A673 (cell line): ENCODE measurements around the gene GAB2. TPM values are rescaled to one million over a fixed set of nuclear protein-coding genes. Genes with fewer than 3 reads are reported as not detected.

ENCODE experiments used
- BruUV-seq: library from RNA; stranded (reverse); fragments of 400-500 nt; replicated peaks from 2 replicates; lab custom pipeline; 2021; lab: Mats Ljungman, UMichigan
- CTCF ChIA-PET: fragments of 300-600 bp; sonication (Branson Sonifier 250); formaldehyde crosslinking; loops from one replicate; lab custom pipeline; 2022; ENCODE audit warnings: antibody characterized with exemption; lab: Charles Lee
- POLR2A ChIA-PET: fragments of 300-600 bp; sonication (Branson Sonifier 250); formaldehyde crosslinking; loops from one replicate; lab custom pipeline; 2022; ENCODE audit warnings: antibody characterized with exemption; ENCODE audit not compliant: low non-redundant PET; lab: Charles Lee
- DNase-seq: peaks from one replicate; pipeline ENCODE4 v3.0.0-alpha.2; 2015; ENCODE audit warnings: low spot score
- H3K27ac ChIP-seq: fragments of 200-600 bp; sonication (generic); 2 replicates; pipeline ENCODE4 v1.5.1; 2016; ENCODE audit warnings: mixed run types, low read depth, mild to moderate bottlenecking, mixed read lengths, antibody characterized with exemption, low read length; ENCODE audit not compliant: poor library complexity, severe bottlenecking
- H3K27me3 ChIP-seq: fragments of 200-600 bp; sonication (generic); replicated peaks from 2 replicates; pipeline ENCODE4 v1.6.1; 2017; ENCODE audit warnings: mixed run types, low read depth, mild to moderate bottlenecking, mixed read lengths, antibody characterized with exemption, low read length; ENCODE audit not compliant: insufficient read depth, poor library complexity
- H3K36me3 ChIP-seq: fragments of 200-600 bp; sonication (generic); 2 replicates; pipeline ENCODE4 v1.6.1; 2016; ENCODE audit warnings: mixed run types, mild to moderate bottlenecking, mixed read lengths, antibody characterized with exemption, low read length; ENCODE audit not compliant: insufficient read depth, poor library complexity, severe bottlenecking
- H3K4me1 ChIP-seq: fragments of 200-600 bp; sonication (generic); 2 replicates; pipeline ENCODE4 v1.6.1; 2017; ENCODE audit warnings: mixed run types, mild to moderate bottlenecking, mixed read lengths, antibody characterized with exemption, low read length; ENCODE audit not compliant: insufficient read depth, poor library complexity, severe bottlenecking
- H3K4me3 ChIP-seq: fragments of 200-600 bp; sonication (generic); 2 replicates; pipeline ENCODE4 v1.5.1; 2016; ENCODE audit warnings: low read depth, mixed run types, mild to moderate bottlenecking, mixed read lengths, low read length; ENCODE audit not compliant: poor library complexity, severe bottlenecking
- H3K9me3 ChIP-seq: fragments of 200-600 bp; sonication (generic); 2 replicates; pipeline ENCODE4 v1.6.1; 2016; ENCODE audit warnings: mixed run types, low read depth, mild to moderate bottlenecking, mixed read lengths, antibody characterized with exemption, low read length; ENCODE audit not compliant: poor library complexity, severe bottlenecking
- EZH2 ChIP-seq: fragments of 200-600 bp; sonication (generic); IDR thresholded peaks from 2 replicates; pipeline ENCODE4 v1.6.1; 2017; ENCODE audit warnings: borderline replicate concordance, low read depth, mild to moderate bottlenecking, mixed read lengths, antibody characterized with exemption, low read length; ENCODE audit not compliant: poor library complexity, severe bottlenecking
- intact Hi-C: fragments of 100-400 bp; cut with micrococcal nuclease; formaldehyde crosslinking; loops from one replicate; pipeline ENCODE4 v1.10.0; 2022; ENCODE audit not compliant: unreplicated experiment
- total RNA-seq: library from RNA; stranded (reverse); gene quantifications from 2 replicates; pipeline ENCODE4 v1.2.3, GENCODE V29; 2021
- TF ChIP-seq, protein P1 (sequence below): fragments of 300-800, 200-600 bp; sonication (generic); conservative IDR thresholded peaks from 2 replicates; pipeline ENCODE4 v1.5.1; 2017; ENCODE audit warnings: low read depth, mild to moderate bottlenecking, antibody characterized with exemption, low read length, moderate library complexity, mixed read lengths

Gene GAB2
- total RNA-seq, 1 experiment from 2014 or later: 21.5 TPM

DNA sequence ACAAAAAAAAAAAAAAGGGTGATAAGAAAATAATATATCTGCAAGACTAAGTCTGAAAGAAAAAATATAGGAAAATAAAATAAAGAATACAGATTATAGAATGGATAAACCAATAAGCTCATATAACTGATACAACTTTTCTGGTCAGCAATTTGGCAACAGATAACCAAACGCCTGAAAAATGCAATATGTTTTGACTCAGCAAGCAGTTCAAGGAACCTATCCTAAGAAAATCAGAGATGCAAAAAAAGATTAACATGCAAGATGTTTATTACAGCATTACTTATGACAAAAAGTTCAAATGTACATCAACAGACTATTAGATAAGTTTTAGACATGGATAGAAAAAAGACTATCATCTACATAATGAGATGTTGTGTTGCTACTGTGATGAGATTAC is 27.1 kb upstream of the GAB2 start:
- POLR2A ChIA-PET: no interaction called here
- Histone ChIP-seq H3K27ac (no peak overlapping the region), H3K4me1 (no peaks in the 10 kb centered on the region), H3K4me3 (no peak overlapping the region), H3K27me3 (no peaks in the 10 kb centered on the region), H3K9me3 (no peaks in the 10 kb centered on the region), H3K36me3 (peaks cover 22% of the 10 kb centered on the region)
- BruUV-seq: no TSS peak
- CTCF ChIA-PET: no interaction called here
- intact Hi-C loops: no loop called here
- TF ChIP-seq, protein P1, sequence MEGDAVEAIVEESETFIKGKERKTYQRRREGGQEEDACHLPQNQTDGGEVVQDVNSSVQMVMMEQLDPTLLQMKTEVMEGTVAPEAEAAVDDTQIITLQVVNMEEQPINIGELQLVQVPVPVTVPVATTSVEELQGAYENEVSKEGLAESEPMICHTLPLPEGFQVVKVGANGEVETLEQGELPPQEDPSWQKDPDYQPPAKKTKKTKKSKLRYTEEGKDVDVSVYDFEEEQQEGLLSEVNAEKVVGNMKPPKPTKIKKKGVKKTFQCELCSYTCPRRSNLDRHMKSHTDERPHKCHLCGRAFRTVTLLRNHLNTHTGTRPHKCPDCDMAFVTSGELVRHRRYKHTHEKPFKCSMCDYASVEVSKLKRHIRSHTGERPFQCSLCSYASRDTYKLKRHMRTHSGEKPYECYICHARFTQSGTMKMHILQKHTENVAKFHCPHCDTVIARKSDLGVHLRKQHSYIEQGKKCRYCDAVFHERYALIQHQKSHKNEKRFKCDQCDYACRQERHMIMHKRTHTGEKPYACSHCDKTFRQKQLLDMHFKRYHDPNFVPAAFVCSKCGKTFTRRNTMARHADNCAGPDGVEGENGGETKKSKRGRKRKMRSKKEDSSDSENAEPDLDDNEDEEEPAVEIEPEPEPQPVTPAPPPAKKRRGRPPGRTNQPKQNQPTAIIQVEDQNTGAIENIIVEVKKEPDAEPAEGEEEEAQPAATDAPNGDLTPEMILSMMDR: no peak
- TF ChIP-seq EZH2: no peak
- DNase-seq: no peak

DNA sequence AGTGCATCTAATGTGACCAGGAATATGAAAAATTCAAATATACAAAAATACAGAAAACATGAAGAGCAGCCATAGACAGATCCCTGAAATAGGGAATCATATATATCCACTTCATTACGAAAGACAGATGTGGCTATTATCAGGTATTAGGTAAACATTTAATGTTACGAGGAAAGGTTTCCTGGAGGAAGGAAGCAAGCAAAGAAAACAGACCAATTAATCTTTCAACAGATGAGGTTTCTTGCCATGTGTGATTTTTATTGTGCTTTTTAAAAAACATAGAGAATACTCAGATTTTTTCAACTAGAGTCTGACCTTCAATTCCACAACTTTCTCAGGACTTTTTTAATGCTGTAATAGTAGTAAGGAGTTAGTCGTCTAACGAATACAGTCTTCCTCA is 24.3 kb upstream of the GAB2 start:
- intact Hi-C loops: no loop called here
- no peak for DNase-seq
- no TSS peak for BruUV-seq
- TF ChIP-seq, protein P1: no peak
- TF ChIP-seq EZH2: no peak
- Histone ChIP-seq H3K4me3 (no peak overlapping the region), H3K36me3 (peaks cover 22% of the 10 kb centered on the region), H3K27me3 (no peaks in the 10 kb centered on the region), H3K27ac (no peak overlapping the region), H3K9me3 (no peaks in the 10 kb centered on the region), H3K4me1 (no peaks in the 10 kb centered on the region)
- POLR2A ChIA-PET: no interaction called here
- CTCF ChIA-PET: no interaction called here

DNA sequence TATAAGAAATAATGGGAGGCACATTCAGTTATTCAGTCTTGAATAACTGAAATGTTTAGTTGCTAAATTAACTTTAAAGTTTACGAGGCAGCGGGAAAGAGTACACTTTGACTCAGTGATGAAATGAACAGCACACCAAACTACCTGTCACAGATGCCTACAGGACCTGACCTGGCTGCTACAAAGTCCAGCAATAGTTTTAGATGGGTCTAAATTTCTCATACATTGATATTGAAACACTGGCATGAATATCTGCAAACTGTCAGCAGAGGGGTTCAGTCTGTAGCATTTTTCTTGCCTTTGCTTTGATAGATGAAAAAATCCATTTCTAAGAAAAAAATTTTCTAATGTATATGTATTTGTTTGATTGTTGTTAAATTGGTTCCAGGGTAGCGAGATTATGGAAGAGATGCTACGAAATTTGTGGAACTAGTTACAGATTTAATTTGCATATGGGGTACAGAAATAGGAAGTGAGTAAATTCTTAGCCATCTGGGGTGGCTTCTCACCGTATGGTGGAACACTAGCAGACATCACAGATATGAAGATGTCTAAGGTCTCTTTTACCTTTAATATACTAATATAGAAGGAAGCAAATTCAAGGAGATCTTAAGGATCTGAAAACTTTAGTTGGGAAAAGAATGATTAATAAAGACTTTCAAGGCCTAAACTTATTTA is 20.8 kb upstream of the GAB2 start:
- Histone ChIP-seq H3K9me3 (no peaks in the 10 kb centered on the region), H3K36me3 (peaks cover 18% of the 10 kb centered on the region), H3K27me3 (no peaks in the 10 kb centered on the region), H3K4me1 (no peaks in the 10 kb centered on the region), H3K27ac (no peak overlapping the region), H3K4me3 (no peak overlapping the region)
- no TSS peak for BruUV-seq
- ChIA-PET POLR2A (no interaction called here), CTCF (no interaction called here)
- TF ChIP-seq EZH2: no peak
- TF ChIP-seq, protein P1: no peak
- DNase-seq: no peak
- intact Hi-C loops: no loop called here
